H1 (cell line): ENCODE data around the gene ASTN1. TPM values are rescaled to one million over a fixed set of nuclear protein-coding genes. Genes with fewer than 3 reads are reported as not detected.

Source experiments
- ATF3 ChIP-seq: IDR thresholded peaks from 2 replicates; pipeline ENCODE4 v1.6.1; 2011; ENCODE audit warnings: low read depth, mild to moderate bottlenecking, low read length; ENCODE audit not compliant: insufficient read depth
- SIN3A ChIP-seq, 2 experiments: IDR thresholded peaks in 1 of 2; conservative IDR thresholded peaks in 1 of 2; 2 replicates each; pipeline ENCODE4 v1.6.1; 2011 to 2012; ENCODE audit warnings: low read length in 2 of 2, improper control_type of control experiment in 1 of 2, low read depth in 1 of 2, mild to moderate bottlenecking in 1 of 2
- SRF ChIP-seq: IDR thresholded peaks from 2 replicates; pipeline ENCODE4 v1.6.1; 2011; ENCODE audit warnings: mild to moderate bottlenecking, low read depth, low read length, moderate library complexity
- polyA plus RNA-seq, 7 experiments: library from polyadenylated mRNA; depleted of rRNA in 3 of 7; stranded (reverse) in 5 of 7; unstranded in 2 of 7; fragments of >200 nt in 5 of 7; fragments of 200-250 nt in 2 of 7; gene quantifications; 1 replicate in 5 of 7; 2 replicates in 1 of 7; 4 replicates in 1 of 7; pipeline versions ENCODE4 v1.2.1 to v1.2.3, GENCODE V29; 2011 to 2013; ENCODE audit warnings: missing spikeins in 2 of 7, mixed read lengths in 2 of 7
- total RNA-seq: library from RNA; stranded (reverse); fragmentation: NEBNext Ultra II Directional; extraction: Animal tissue kit (Norgen Biotek cat#: 25700); gene quantifications from 2 replicates; pipeline ENCODE4 v1.2.1, GENCODE V29; 2021

ASTN1 gene
- total and polyA plus RNA-seq, 2 of the 8 experiments (the other 6 are each of a cell fraction or from before 2014, with no cell fraction given) = 2.9 to 4.1 TPM

GRCh38 chr1:177007437-177008161, 156.9 kb downstream of the ASTN1 start (continued):
- no peak for TF ChIP-seq ATF3
- TF ChIP-seq SIN3A (conservative IDR thresholded peaks at IDR 0.05 in 1 of 2, IDR thresholded peaks at IDR 0.05 in 1 of 2; ENCODE audit: low read depth in 1 of 2, low read length in 2 of 2) = no peak
- no peak for TF ChIP-seq SRF
